Fibroblast of lung (primary cell): ENCODE results near the gene ATP6V0D1. TPM values are rescaled to one million over a fixed set of nuclear protein-coding genes. Genes with fewer than 3 reads are reported as not detected.

Source experiments
- DNase-seq, 2 donors: peaks; one replicate each; pipeline versions ENCODE4 v3.0.0 to v3.0.0-alpha.2; 2010; ENCODE audit warnings: low read depth in 2 of 2
- H2AFZ ChIP-seq: 2 replicates; pipeline ENCODE4 v1.5.1; 2012; ENCODE audit warnings: low read length, control low read depth, inconsistent platforms
- H3K27ac ChIP-seq: 2 replicates; pipeline ENCODE4 v1.5.1; 2011; ENCODE audit warnings: low read length, control low read depth; ENCODE audit not compliant: insufficient read depth
- H3K27me3 ChIP-seq: 2 replicates; pipeline ENCODE4 v1.5.1; 2011; ENCODE audit warnings: mild to moderate bottlenecking, low read length; ENCODE audit not compliant: control insufficient read depth, insufficient read depth
- H3K36me3 ChIP-seq: 2 replicates; pipeline ENCODE4 v1.5.1; 2011; ENCODE audit warnings: low read length; ENCODE audit not compliant: control insufficient read depth, insufficient read depth
- H3K4me1 ChIP-seq: 2 replicates; pipeline ENCODE4 v1.5.1; 2011; ENCODE audit warnings: low read length; ENCODE audit not compliant: control insufficient read depth, insufficient read depth; ENCODE audit errors: extremely low read depth
- H3K4me2 ChIP-seq: 2 replicates; pipeline ENCODE4 v1.5.1; 2011; ENCODE audit warnings: low read length, control low read depth; ENCODE audit not compliant: insufficient read depth; ENCODE audit errors: extremely low read depth
- H3K4me3 ChIP-seq, 4 experiments: fragments of 200-600 bp in 1 of 4; sonication (generic) in 1 of 4; replicated peaks in 1 of 4; 2 replicates each; pipeline ENCODE4 v1.5.1; 2011 to 2016; ENCODE audit warnings: low read length in 4 of 4, low read depth in 3 of 4, mild to moderate bottlenecking in 3 of 4, control low read depth in 2 of 4, inconsistent platforms in 1 of 4, mixed read lengths in 1 of 4; ENCODE audit not compliant: insufficient read depth in 1 of 4; ENCODE audit errors: control extremely low read depth in 1 of 4
- H3K79me2 ChIP-seq: 2 replicates; pipeline ENCODE4 v1.5.1; 2012; ENCODE audit warnings: mild to moderate bottlenecking, low read length, inconsistent platforms; ENCODE audit not compliant: control insufficient read depth, insufficient read depth
- H3K9ac ChIP-seq: 2 replicates; pipeline ENCODE4 v1.5.1; 2011; ENCODE audit warnings: mild to moderate bottlenecking, low read length, control low read depth; ENCODE audit not compliant: insufficient read depth
- H3K9me3 ChIP-seq: 2 replicates; pipeline ENCODE4 v1.5.1; 2012; ENCODE audit warnings: low read depth, low read length; ENCODE audit not compliant: control insufficient read depth, insufficient read depth
- H4K20me1 ChIP-seq: 2 replicates; pipeline ENCODE4 v1.5.1; 2011; ENCODE audit warnings: low read length; ENCODE audit not compliant: control insufficient read depth, insufficient read depth; ENCODE audit errors: extremely low read depth
- CTCF ChIP-seq, 2 donors: IDR thresholded peaks in 1 of 2; conservative IDR thresholded peaks in 1 of 2; 1 replicate in 1 of 2; 2 replicates in 1 of 2; pipeline ENCODE4 v1.5.1; 2011 to 2012; ENCODE audit warnings: low read length in 2 of 2, control low read depth in 1 of 2, inconsistent platforms in 1 of 2, low read depth in 1 of 2, mild to moderate bottlenecking in 1 of 2
- EZH2 ChIP-seq: IDR thresholded peaks from 2 replicates; pipeline ENCODE4 v1.5.1; 2012; ENCODE audit warnings: low read length, control low read depth, mild to moderate bottlenecking; ENCODE audit errors: missing control alignments
- polyA plus RNA-seq, 2 donors: library from polyadenylated mRNA; depleted of rRNA in 1 of 2; stranded (reverse) in 1 of 2; unstranded in 1 of 2; fragments of >200 nt; gene quantifications; 2 replicates each; pipeline ENCODE4 v1.2.1, GENCODE V29; 2011 to 2012; ENCODE audit warnings: missing spikeins in 1 of 2
- total RNA-seq: library from RNA; depleted of rRNA; stranded (reverse); fragments of >200 nt; gene quantifications from 2 replicates; pipeline ENCODE4 v1.2.1, GENCODE V29; 2014

The ATP6V0D1 gene
- total and polyA plus RNA-seq, 2 donors (not counting 1 experiment from before 2014, with no cell fraction given), result 91.2 to 183 TPM

GRCh38 chr16:67466581-67466980 is 14.4 kb downstream of the ATP6V0D1 start:
- no peaks in the 10 kb centered on the region for H3K27me3 ChIP-seq
- DNase-seq, result no peak
- H2AFZ ChIP-seq, result no peak overlapping the region
- H3K4me3 ChIP-seq, result no peak overlapping the region
- H3K79me2 ChIP-seq, result peaks cover 39% of the 10 kb centered on the region
- H4K20me1 ChIP-seq, result peaks cover 2% of the 10 kb centered on the region
- H3K4me2 ChIP-seq, result no peak overlapping the region
- H3K36me3 ChIP-seq, result no peaks in the 10 kb centered on the region
- no peak overlapping the region for H3K9ac ChIP-seq
- no peak overlapping the region for H3K27ac ChIP-seq
- H3K4me1 ChIP-seq, result peaks cover 7% of the 10 kb centered on the region
- TF ChIP-seq CTCF (conservative IDR thresholded peaks at IDR 0.05 in 1 of 2, IDR thresholded peaks at IDR 0.05 in 1 of 2; ENCODE audit: low read depth in 1 of 2, low read length in 2 of 2), result no peak
- TF ChIP-seq EZH2, result no peak
- H3K9me3 ChIP-seq, result no peaks in the 10 kb centered on the region

GRCh38 chr16:67464565-67464964 is 16.4 kb downstream of the ATP6V0D1 start:
- Histone ChIP-seq H3K4me2 (no peak overlapping the region), H3K4me3 (no peak overlapping the region), H3K27ac (no peak overlapping the region), H3K79me2 (peaks cover 40% of the 10 kb centered on the region), H3K4me1 (peaks cover 9% of the 10 kb centered on the region), H3K27me3 (no peaks in the 10 kb centered on the region), H4K20me1 (no peaks in the 10 kb centered on the region), H3K9me3 (no peaks in the 10 kb centered on the region), H3K36me3 (peaks cover 2% of the 10 kb centered on the region), H2AFZ (no peak overlapping the region), H3K9ac (no peak overlapping the region)
- DNase-seq, result no peak
- TF ChIP-seq EZH2 (no peak), CTCF (conservative IDR thresholded peaks at IDR 0.05 in 1 of 2, IDR thresholded peaks at IDR 0.05 in 1 of 2; ENCODE audit: low read depth in 1 of 2, low read length in 2 of 2) (no peak)

- Histone ChIP-seq H3K27ac (no peak overlapping the region), H3K36me3 (peaks cover 2% of the 10 kb centered on the region), H4K20me1 (no peaks in the 10 kb centered on the region), H3K4me2 (no peak overlapping the region), H2AFZ (no peak overlapping the region), H3K79me2 (peaks cover 40% of the 10 kb centered on the region), H3K27me3 (no peaks in the 10 kb centered on the region), H3K9ac (no peak overlapping the region), H3K4me3 (no peak overlapping the region), H3K4me1 (peaks cover 18% of the 10 kb centered on the region), H3K9me3 (no peaks in the 10 kb centered on the region)
- DNase-seq, result no peak
- TF ChIP-seq EZH2 (no peak), CTCF (conservative IDR thresholded peaks at IDR 0.05 in 1 of 2, IDR thresholded peaks at IDR 0.05 in 1 of 2; ENCODE audit: low read depth in 1 of 2, low read length in 2 of 2) (no peak)
These were observed 17.3 kb downstream of the ATP6V0D1 start for GRCh38 chr16:67463691-67464090.
